Measurements from ENCODE around the gene LHFPL6.

GRCh38 chr13:39419876-39420275, 183.1 kb downstream of the LHFPL6 start:
- no peak for TF ChIP-seq CTCF (IDR thresholded peaks at IDR 0.05; ENCODE audit: low read depth, low read length)
- no peak for TF ChIP-seq POLR2A (IDR thresholded peaks at IDR 0.05; ENCODE audit: extremely low read depth, insufficient read length)
- TF ChIP-seq MAX (IDR thresholded peaks at IDR 0.05; ENCODE audit: low read depth, low read length) = no peak
- TF ChIP-seq MYC (IDR thresholded peaks at IDR 0.05; ENCODE audit: low read depth, low read length) = no peak
